NCI-H128 (cell line): ENCODE results near the gene TTLL8.

Source experiments
- DNase-seq: peaks from one replicate; lab custom pipeline; 2025; ENCODE audit not compliant: unreplicated experiment; lab: John Stamatoyannopoulos, UW

The TTLL8 gene

DNA sequence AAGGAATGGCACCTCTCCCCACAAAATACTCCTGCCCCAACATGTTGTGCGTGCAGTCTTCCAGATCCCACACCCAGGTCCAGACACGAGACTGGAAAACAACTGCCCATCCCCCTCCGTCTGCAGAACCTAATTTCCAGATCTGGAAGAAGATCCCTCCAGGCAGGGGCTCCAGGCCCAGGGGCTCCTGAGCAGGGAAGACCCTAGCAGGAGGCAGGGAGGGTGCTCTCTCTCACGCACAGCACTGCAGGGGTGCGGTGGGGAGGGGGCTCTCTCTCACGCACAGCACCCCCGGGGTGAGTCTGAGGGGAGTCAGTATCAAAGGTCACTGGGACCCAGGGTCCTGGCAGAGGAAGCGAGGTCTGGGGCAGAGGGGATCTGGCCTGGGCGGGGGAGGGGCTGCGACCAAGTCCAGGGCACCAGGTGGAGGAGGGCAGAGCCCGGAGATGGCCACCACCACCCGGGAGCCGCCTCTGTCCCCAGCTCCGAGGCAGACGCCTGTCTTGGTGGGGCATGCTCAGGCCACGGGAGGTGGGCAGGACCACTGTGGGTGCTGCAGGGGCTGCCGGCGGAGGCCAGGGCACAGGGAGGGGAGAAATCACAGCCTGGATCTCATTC lies 25.5 kb upstream of the TTLL8 start:
- DNase-seq, result no peak

DNA sequence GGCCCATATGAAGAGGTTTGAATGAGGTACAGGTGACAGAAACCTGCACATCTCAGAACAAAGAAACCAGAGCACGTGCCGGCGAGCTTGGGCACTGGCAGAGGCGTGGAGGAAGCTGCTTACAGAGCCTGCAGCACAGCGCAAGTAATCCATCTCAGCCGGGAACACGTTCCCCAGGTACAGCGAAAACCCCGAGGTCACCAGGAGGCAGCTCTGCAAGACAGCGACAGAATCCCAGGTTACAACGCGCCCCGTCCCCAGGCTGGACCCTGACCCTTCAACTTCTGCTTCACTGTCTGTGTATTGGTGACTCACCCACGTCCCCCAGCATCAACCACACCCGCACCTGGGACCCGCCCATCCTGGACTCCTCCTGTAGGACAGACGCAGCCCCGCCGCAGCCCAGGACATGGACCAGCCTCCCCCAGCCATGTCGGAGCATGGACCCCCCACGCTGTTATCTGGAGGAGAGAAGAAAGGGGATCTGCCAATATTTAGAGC lies 24.9 kb upstream of the TTLL8 start:
- DNase-seq, result no peak

GRCh38 chr22:50082197-50082715 lies 24.2 kb upstream of the TTLL8 start:
- no peak for DNase-seq

DNA sequence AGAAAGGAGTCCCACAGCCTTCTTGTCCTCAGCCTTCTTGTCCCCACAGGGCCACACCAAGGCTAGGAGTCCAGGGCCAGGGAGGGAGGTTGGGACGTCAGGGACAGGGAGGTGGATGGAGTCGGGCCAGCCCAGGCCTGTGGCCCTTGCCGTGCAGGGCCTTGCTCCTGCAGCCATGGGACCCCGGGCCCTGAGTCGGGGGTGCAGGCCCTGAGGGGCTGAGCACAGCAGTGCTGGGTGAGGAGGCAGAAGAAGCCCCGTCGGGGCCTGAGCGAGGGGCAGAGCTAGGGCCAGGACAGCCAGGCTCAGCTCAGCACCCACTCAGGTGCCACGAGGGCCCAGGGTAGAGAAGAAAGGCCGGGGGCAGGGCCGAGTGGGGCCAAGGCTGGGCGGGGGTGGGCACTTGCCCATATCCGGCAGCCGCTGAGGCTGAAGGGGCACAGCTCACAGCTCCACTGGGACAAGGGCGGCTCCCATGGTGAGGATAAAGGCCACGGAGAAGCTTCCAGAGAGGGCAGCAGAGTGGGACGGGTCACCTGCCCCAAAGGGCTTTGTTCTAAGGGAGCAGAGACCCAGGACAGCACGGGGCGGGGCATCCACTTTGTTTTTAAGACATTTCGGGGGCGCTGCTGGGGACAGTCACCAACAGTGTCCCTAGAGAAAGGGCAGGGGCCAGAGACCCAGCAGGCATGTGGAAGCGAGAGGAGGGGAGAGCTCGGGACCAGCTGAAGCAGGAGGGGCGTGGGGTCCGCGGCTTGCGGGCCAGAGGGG lies 23.5 kb upstream of the TTLL8 start:
- no peak for DNase-seq

GRCh38 chr22:50080077-50080465 lies 22.0 kb upstream of the TTLL8 start:
- no peak for DNase-seq

GRCh38 chr22:50078761-50079160 lies 20.7 kb upstream of the TTLL8 start:
- DNase-seq, result no peak

DNA sequence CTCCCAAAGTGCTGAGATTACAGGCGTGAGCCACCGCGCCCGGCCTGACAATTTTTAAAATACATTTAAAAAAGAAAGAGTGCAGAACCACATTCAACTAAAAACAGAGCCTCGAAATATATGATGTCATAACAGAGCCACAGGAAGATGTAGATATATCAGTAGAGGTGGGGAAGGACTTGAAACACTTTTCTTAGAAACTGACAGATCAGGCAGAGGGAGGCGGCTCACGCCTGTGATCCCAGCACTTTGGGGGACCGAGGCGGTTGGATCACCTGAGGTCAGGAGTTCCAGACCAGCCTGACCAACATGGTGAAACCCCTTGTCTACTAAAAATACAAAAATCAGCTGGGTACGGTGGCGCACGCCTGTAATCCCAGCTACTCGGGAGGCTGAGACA lies 20.1 kb upstream of the TTLL8 start:
- no peak for DNase-seq

DNA sequence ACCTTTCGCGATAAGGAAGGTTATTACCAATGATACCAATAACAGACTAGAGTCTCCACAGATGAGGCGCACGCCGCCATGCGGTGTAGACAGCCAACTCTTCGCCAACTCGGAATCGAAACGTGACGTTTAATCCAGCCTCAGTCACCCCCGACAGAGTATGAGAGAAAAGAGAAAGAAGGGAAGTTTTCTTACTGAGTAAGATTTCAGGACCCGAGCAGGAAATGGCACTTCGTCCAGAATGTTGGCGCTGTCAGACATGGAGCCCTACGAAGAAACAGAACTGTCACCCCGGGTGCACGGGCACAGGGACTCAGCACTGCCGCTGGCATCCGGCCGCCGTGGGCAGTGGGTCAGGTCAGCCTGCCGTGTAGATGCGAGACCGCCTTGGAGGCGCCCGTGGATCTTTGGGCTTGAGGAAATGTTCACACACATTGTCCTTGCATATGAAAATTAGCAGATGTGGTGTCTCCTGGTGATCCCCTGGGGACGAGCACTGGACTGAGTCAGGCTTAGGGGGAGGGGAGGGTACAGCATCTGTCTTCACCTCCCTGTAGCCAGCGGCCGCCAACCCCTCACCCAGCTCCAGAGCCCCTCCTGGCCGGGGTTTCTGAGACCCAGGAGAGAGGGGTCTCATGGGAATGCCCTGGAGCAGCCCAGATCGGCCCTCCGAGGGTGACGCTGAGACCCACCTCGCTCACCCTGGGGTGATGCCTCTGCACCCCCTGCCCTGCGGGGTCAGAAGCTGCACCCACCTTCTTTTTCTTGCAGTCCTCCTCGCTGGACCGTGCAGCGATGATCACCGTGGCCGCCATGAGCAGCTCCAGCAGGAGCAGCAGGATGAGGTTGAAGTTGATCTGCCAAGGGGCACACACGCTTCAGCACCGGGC lies 18.8 kb upstream of the TTLL8 start:
- no peak for DNase-seq

DNA sequence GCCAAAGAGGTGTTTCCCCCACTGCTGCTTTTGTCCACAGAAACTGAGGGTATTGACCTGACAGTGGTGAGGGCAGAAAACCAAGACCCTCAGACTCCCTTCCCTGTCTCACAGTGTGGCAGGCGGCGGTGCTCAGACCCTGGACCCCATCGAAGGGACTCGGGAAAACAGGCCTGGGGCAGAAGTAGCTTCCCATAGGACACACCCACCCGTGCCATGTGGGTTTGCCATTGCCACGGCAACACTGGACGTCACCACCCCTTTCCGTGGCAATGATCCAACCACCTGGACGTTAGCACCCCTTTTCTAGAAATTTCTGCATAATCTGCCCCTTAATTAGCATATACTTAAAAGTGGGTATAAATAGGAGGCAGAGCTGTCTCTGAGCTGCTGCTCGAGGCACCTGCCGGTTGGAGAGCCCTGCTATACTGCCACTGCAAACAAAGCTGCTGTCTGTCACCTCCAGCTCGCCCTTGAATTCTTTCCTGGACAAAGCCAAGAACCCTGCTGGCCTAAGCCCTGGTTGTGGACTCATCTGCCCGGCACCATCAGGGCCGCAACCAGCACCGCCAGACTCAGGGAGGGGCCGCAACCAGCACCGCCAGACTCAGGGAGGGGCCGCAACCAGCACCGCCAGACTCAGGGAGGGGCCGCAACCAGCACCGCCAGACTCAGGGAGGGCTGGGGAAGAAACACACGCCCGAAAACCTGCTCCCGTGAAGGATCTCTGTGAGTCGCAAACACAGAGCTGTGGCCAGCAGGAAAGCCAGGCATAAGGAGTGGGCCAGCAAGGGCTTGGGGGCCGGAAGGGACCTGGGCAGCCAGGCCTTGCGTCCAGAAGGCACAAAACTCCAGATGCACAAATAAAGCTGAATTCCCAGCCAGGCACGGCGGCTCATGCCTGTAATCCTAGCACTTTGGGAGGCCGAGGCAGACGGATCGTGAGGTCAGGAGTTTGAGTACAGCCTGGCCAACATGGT lies 16.7 kb upstream of the TTLL8 start:
- DNase-seq, result no peak

DNA sequence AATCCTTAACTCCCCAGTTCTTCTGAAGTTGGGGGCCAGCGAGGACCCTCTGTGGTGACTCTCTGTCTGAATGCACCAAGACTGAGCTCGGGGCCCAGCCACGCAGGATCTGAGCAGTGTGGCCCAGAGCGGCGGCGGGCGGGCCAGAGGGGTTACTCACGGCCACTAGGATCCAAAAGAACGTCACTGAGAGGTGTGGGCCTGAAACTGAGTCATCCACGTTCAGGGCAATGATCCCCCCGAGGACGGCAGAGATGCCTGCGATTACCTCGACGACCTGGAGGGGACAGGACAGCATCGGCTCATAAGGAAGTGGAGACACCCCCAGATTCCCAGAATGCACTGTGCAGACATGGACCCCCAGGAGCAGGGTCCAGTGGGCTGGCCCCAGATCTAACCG lies 16.0 kb upstream of the TTLL8 start:
- DNase-seq, result no peak

- no peak for DNase-seq
Measured at GRCh38 chr22:50072714-50073538, 14.8 kb upstream of the TTLL8 start.

- DNase-seq, result no peak
Measured at GRCh38 chr22:50072167-50072555, 14.1 kb upstream of the TTLL8 start.

GRCh38 chr22:50071432-50072166 lies 13.5 kb upstream of the TTLL8 start:
- DNase-seq, result no peak

DNA sequence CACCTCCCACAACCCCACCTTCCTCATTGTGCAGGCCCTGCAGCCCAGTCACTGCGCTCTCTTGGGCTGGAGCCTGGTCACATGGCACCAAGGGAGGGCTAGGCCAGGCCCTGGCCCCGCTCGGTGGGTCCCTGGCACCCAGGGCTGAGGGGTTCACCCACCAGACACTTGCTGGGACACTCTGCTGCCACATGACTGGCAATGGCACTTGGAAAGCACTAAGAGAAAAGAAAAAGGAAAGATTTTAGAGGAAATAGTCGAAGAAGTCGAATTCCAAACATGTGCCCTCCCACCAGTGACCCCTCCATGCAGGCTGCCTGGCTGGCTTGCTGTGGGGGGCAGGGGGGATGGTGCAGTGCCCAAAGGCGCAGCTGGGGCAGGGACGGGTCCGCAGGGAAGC lies 12.3 kb upstream of the TTLL8 start:
- DNase-seq, result no peak

GRCh38 chr22:50068096-50068495 lies 10.0 kb upstream of the TTLL8 start:
- no peak for DNase-seq

DNA sequence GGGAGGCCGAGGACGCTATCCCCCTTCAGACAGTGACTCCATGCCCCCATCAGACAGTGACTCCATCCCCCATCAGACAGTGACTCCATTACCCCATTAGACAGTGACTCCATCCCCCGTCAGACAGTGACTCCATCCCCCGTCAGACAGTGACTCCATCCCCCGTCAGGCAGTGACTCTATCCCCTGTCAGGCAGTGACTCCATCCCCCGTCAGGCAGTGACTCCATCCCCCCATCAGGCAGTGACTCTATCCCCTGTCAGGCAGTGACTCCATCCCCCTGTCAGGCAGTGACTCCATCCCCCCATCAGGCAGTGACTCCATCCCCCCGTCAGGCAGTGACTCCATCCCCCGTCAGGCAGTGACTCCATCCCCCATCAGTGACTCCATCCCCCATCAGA lies 9.1 kb upstream of the TTLL8 start:
- DNase-seq, result no peak

- DNase-seq, result no peak
Measured at GRCh38 chr22:50064453-50064852, 6.4 kb upstream of the TTLL8 start.

- no peak for DNase-seq
Measured at GRCh38 chr22:50063589-50064393, 5.7 kb upstream of the TTLL8 start.
